BLaER1 treated with 17β-estradiol and CSF1 and Interleukin-3, amounts not matched to agents 10 nM and 100 nM (cell line): ENCODE results near the gene PDE3A.

Experiments used
- H3K27ac ChIP-seq, 11 experiments: shearing (Covaris generic); formaldehyde crosslinking; 2 replicates each; pipeline ENCODE4 v1.8.1; 2022
- H3K27me3 ChIP-seq, 11 experiments: shearing (Covaris generic); formaldehyde crosslinking; 2 replicates each; pipeline ENCODE4 v1.8.1; 2022
- H3K36me3 ChIP-seq, 11 experiments: shearing (Covaris generic); formaldehyde crosslinking; 2 replicates each; pipeline ENCODE4 v1.8.1; 2022
- H3K4me1 ChIP-seq, 10 experiments: shearing (Covaris generic); formaldehyde crosslinking; 2 replicates each; pipeline ENCODE4 v1.8.1; 2022
- H3K4me2 ChIP-seq, 11 experiments: shearing (Covaris generic); formaldehyde crosslinking; 2 replicates each; pipeline ENCODE4 v1.8.1; 2022
- H3K4me3 ChIP-seq, 10 experiments: shearing (Covaris generic); formaldehyde crosslinking; 2 replicates each; pipeline ENCODE4 v1.8.1; 2022
- H3K9ac ChIP-seq, 11 experiments: shearing (Covaris generic); formaldehyde crosslinking; 2 replicates each; pipeline ENCODE4 v1.8.1; 2022
- H3K9me3 ChIP-seq, 11 experiments: shearing (Covaris generic); formaldehyde crosslinking; replicated peaks in 1 of 11; 2 replicates each; pipeline ENCODE4 v1.8.1; 2022
- H4K20me1 ChIP-seq, 11 experiments: shearing (Covaris generic); formaldehyde crosslinking; 2 replicates each; pipeline ENCODE4 v1.8.1; 2022
- Cebpa-rat ChIP-seq, 11 experiments: shearing (Covaris generic); IDR thresholded peaks; 2 replicates each; pipeline ENCODE4 v1.8.1; 2022

PDE3A gene

GRCh38 chr12:20585055-20585625, 216.8 kb downstream of the PDE3A start:
- Histone ChIP-seq H3K4me2 (no peak overlapping the region), H3K4me1 (no peaks in the 10 kb centered on the region), H3K36me3 (no peaks in the 10 kb centered on the region), H3K9me3 (no peaks in the 10 kb centered on the region), H4K20me1 (no peaks in the 10 kb centered on the region), H3K9ac (no peak overlapping the region), H3K4me3 (no peak overlapping the region), H3K27ac (no peak overlapping the region), H3K27me3 (no peaks in the 10 kb centered on the region)
- TF ChIP-seq Cebpa-rat (IDR thresholded peaks at IDR 0.05) = no peak

- no peak for TF ChIP-seq Cebpa-rat (IDR thresholded peaks at IDR 0.05)
- H3K9ac ChIP-seq = no peak overlapping the region
- H3K4me3 ChIP-seq = no peak overlapping the region
- no peaks in the 10 kb centered on the region for H3K4me1 ChIP-seq
- no peaks in the 10 kb centered on the region for H3K36me3 ChIP-seq
- H4K20me1 ChIP-seq = no peaks in the 10 kb centered on the region
- no peaks in the 10 kb centered on the region for H3K27me3 ChIP-seq
- no peak overlapping the region for H3K27ac ChIP-seq
- no peaks in the 10 kb centered on the region for H3K9me3 ChIP-seq
- no peak overlapping the region for H3K4me2 ChIP-seq
These were observed 217.6 kb downstream of the PDE3A start for GRCh38 chr12:20585913-20586312.

DNA sequence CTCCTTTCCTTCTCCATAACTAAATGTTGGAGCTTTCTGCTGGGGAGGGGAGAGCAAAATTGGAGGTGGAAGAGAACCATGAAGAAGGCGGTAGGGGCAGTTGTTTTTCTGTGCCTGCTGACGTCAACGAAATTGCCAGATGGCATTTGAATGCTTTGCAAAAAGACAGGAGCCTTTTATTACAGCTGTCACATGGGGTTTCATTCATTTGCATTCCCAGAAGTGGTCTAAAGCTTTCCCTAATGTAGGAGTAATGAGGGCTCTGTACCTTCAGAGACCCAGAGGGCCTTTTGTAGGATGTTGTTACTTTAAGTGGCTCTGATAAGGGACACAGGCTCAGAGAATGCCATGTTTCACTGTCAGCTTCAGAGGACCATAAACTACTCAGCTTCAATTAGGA, 219.7 kb downstream of the PDE3A start:
- H4K20me1 ChIP-seq = no peaks in the 10 kb centered on the region
- H3K36me3 ChIP-seq = no peaks in the 10 kb centered on the region
- no peak overlapping the region for H3K9ac ChIP-seq
- H3K4me3 ChIP-seq = no peak overlapping the region
- H3K4me1 ChIP-seq = no peaks in the 10 kb centered on the region
- no peak for TF ChIP-seq Cebpa-rat (IDR thresholded peaks at IDR 0.05)
- H3K27me3 ChIP-seq = no peaks in the 10 kb centered on the region
- no peak overlapping the region for H3K4me2 ChIP-seq
- no peak overlapping the region for H3K27ac ChIP-seq
- H3K9me3 ChIP-seq = no peaks in the 10 kb centered on the region

DNA sequence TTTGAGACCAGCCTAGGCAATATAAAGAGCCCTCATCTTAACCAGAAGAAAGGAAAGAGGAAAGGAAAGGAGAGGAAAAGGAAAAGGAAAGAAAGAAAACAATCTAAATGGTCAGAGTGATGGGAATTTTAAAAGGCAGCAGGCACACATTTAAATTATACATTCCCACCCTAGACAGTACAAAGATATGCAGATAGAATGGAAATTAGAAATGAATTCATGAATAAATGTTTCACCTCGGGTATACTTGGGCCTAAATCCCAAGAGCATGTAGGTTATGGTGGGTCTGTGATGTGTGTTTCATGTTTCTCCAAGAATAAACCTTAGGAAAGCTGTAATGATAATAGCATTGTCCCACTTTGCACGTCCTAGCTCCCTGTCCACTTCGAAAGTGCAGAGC, 222.2 kb downstream of the PDE3A start:
- no peak for TF ChIP-seq Cebpa-rat (IDR thresholded peaks at IDR 0.05)
- no peaks in the 10 kb centered on the region for H3K36me3 ChIP-seq
- no peak overlapping the region for H3K9ac ChIP-seq
- H3K4me2 ChIP-seq = no peak overlapping the region
- no peak overlapping the region for H3K27ac ChIP-seq
- H4K20me1 ChIP-seq = no peaks in the 10 kb centered on the region
- H3K4me1 ChIP-seq = no peaks in the 10 kb centered on the region
- H3K9me3 ChIP-seq = no peaks in the 10 kb centered on the region
- H3K27me3 ChIP-seq = no peaks in the 10 kb centered on the region
- no peak overlapping the region for H3K4me3 ChIP-seq

DNA sequence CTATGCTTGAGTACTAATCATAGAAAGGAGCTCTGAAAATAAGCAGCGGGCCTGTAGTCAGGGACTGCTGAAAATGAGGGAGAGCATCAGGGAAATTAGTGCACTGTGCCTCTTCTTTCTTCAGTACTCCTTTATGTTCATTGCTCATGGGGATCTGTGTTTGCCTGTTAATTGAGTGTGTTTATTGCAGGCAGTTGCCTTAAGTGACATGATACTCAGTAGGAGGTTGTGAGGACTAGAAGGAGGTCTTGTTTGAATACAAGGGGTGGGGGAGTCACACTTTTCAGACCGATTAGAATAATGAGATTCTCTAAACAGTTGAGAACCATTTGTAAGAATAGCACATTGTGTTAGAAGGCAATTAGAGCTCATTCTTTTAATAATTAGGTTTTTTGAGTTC, 224.2 kb downstream of the PDE3A start:
- no peaks in the 10 kb centered on the region for H3K36me3 ChIP-seq
- H3K4me3 ChIP-seq = no peak overlapping the region
- no peak overlapping the region for H3K9ac ChIP-seq
- H3K9me3 ChIP-seq = no peaks in the 10 kb centered on the region
- H3K27me3 ChIP-seq = no peaks in the 10 kb centered on the region
- no peak for TF ChIP-seq Cebpa-rat (IDR thresholded peaks at IDR 0.05)
- 0 out of 20 replicates have a peak, but pooled peaks cover 0 to 4% (median 0%) of the 10 kb centered on the region in 10 experiments for H3K4me1 ChIP-seq
- H3K27ac ChIP-seq = no peak overlapping the region
- no peak overlapping the region for H3K4me2 ChIP-seq
- H4K20me1 ChIP-seq = no peaks in the 10 kb centered on the region

- Histone ChIP-seq H3K4me1 (0 out of 20 replicates have a peak, but pooled peaks cover 0 to 4% (median 0%) of the 10 kb centered on the region in 10 experiments), H3K27me3 (no peaks in the 10 kb centered on the region), H3K4me3 (no peak overlapping the region), H3K9me3 (no peaks in the 10 kb centered on the region), H3K36me3 (no peaks in the 10 kb centered on the region), H3K4me2 (no peak overlapping the region), H4K20me1 (no peaks in the 10 kb centered on the region), H3K27ac (no peak overlapping the region), H3K9ac (no peak overlapping the region)
- no peak for TF ChIP-seq Cebpa-rat (IDR thresholded peaks at IDR 0.05)
These were observed 225.3 kb downstream of the PDE3A start for GRCh38 chr12:20593611-20594010.

- H3K4me2 ChIP-seq = 0 out of 22 replicates have a peak overlapping the region, but pooled peaks of 1 of the 11 experiments have one; percentile 26
- H3K27ac ChIP-seq = no peak overlapping the region
- no peak for TF ChIP-seq Cebpa-rat (IDR thresholded peaks at IDR 0.05)
These were observed 227.7 kb downstream of the PDE3A start for GRCh38 chr12:20596061-20596460.

DNA sequence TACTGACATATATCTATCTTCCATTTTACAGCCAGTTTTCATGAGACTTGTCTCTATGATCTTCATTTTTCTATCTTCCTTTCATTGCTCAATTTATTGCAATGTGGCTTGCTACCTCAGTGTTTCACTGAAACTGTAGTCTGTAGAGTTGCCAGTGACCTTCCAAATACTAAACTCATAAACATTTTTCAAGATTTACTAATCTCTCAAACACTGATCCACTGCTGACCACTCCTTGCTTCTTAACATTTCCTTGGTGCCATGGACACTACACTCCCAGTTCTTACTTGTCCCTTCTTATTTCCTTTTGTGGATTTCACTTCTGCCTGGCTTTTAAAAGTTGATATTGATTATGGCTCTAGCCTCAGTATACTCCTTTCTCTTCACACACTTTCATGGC, 231.4 kb downstream of the PDE3A start:
- H3K9me3 ChIP-seq = no peaks in the 10 kb centered on the region
- H3K27ac ChIP-seq = no peak overlapping the region
- peaks cover 0 to 10% (median 0%) of the 10 kb centered on the region in 10 experiments; a peak in 2 of 20 replicates for H3K4me1 ChIP-seq
- H3K4me2 ChIP-seq = no peak overlapping the region
- no peak overlapping the region for H3K4me3 ChIP-seq
- no peaks in the 10 kb centered on the region for H3K27me3 ChIP-seq
- no peak for TF ChIP-seq Cebpa-rat (IDR thresholded peaks at IDR 0.05)
- no peaks in the 10 kb centered on the region for H3K36me3 ChIP-seq
- H3K9ac ChIP-seq = no peak overlapping the region
- no peaks in the 10 kb centered on the region for H4K20me1 ChIP-seq

More at GRCh38 chr12:20596061-20596460, 227.7 kb downstream of the PDE3A start:
- Histone ChIP-seq H3K4me1 (peaks cover 0 to 10% (median 0%) of the 10 kb centered on the region in 10 experiments; a peak in 2 of 20 replicates), H3K9me3 (no peaks in the 10 kb centered on the region), H3K36me3 (no peaks in the 10 kb centered on the region), H3K4me3 (no peak overlapping the region), H3K9ac (no peak overlapping the region), H3K27me3 (no peaks in the 10 kb centered on the region), H4K20me1 (no peaks in the 10 kb centered on the region)

DNA sequence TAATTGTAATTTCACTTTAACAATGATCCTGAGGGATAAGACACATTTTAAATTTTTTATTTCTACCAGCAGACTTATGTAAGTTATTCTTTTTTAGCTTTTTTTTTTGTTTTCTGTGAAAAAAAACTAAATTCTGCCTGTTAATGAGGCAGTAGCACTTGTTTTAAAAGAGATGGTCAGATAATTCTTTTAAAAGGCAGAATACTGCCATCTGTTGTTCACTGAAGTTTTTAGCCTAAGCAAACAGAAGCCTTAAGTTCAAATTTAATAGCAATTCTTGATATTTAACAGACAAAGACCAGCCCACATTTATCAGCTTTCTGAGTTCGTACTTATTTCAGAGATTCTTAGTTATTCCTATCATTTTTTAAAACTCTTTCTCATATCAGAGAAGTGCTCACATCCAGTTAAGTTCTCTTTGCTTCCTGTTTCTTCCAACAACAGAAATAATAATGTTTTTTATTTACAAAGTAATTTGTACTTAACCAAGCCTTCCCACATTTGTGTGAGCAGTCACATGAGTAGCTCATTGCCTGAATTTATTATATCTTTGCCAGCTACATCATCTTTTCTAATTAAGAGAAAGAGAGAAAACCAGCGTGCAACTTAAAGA, 233.4 kb downstream of the PDE3A start:
- H3K36me3 ChIP-seq = no peaks in the 10 kb centered on the region
- H3K9ac ChIP-seq = no peak overlapping the region
- peaks cover 0 to 10% (median 0%) of the 10 kb centered on the region in 10 experiments; a peak in 2 of 20 replicates for H3K4me1 ChIP-seq
- no peak overlapping the region for H3K4me3 ChIP-seq
- H4K20me1 ChIP-seq = no peaks in the 10 kb centered on the region
- TF ChIP-seq Cebpa-rat (IDR thresholded peaks at IDR 0.05) = no peak
- H3K9me3 ChIP-seq = no peaks in the 10 kb centered on the region
- H3K4me2 ChIP-seq = no peak overlapping the region
- H3K27ac ChIP-seq = no peak overlapping the region
- no peaks in the 10 kb centered on the region for H3K27me3 ChIP-seq
